WTC11 (cell line): ENCODE data around the gene TERT. TPM values are rescaled to one million over a fixed set of nuclear protein-coding genes. Genes with fewer than 3 reads are reported as not detected.

Experiments used
- ATAC-seq: fragments of 200-7000 bp; cut with Tn5 transposase; 2 replicates; pipeline ENCODE4 v1.10.0; 2021; ENCODE audit warnings: mild to moderate bottlenecking, moderate library complexity
- CTCF ChIA-PET: fragments of 300-600 bp; sonication (Branson Sonifier 250); formaldehyde crosslinking; loops from one replicate; lab custom pipeline; 2021; ENCODE audit warnings: antibody characterized with exemption; lab: Charles Lee
- POLR2A ChIA-PET: fragments of 350-600 bp; sonication (Branson Sonifier 250); formaldehyde crosslinking; loops from one replicate; lab custom pipeline; 2021; ENCODE audit warnings: antibody characterized with exemption; lab: Charles Lee
- DNase-seq: peaks from one replicate; pipeline ENCODE4 v3.0.0; 2021; ENCODE audit warnings: low spot score
- H3K27ac Mint-ChIP-seq: 2 replicates; pipeline ENCODE4 v1.8.0; 2021; ENCODE audit warnings: mixed read lengths
- H3K27me3 Mint-ChIP-seq: 2 replicates; pipeline ENCODE4 v1.8.0; 2021; ENCODE audit warnings: low read depth, mild to moderate bottlenecking, moderate library complexity, mixed read lengths
- H3K36me3 Mint-ChIP-seq: 2 replicates; pipeline ENCODE4 v1.8.0; 2021; ENCODE audit warnings: mixed read lengths
- H3K4me1 Mint-ChIP-seq: 2 replicates; pipeline ENCODE4 v1.8.0; 2022; ENCODE audit warnings: mixed read lengths
- H3K4me3 Mint-ChIP-seq: 2 replicates; pipeline ENCODE4 v1.8.0; 2021; ENCODE audit warnings: mild to moderate bottlenecking, moderate library complexity, mixed read lengths
- H3K9me3 Mint-ChIP-seq: 2 replicates; pipeline ENCODE4 v1.8.0; 2021; ENCODE audit warnings: mixed read lengths
- ARID4B ChIP-seq: sonication (generic); formaldehyde crosslinking; IDR thresholded peaks from 2 replicates; pipeline ENCODE4 v1.8.0; 2023; ENCODE audit warnings: missing genetic modification reagents, mild to moderate bottlenecking, borderline replicate concordance
- ATF6 ChIP-seq: sonication (generic); formaldehyde crosslinking; IDR thresholded peaks from 2 replicates; pipeline ENCODE4 v1.8.1; 2023; ENCODE audit warnings: mild to moderate bottlenecking, missing genetic modification reagents
- FOXJ3 ChIP-seq: sonication (generic); formaldehyde crosslinking; IDR thresholded peaks from 2 replicates; pipeline ENCODE4 v1.9.0; 2021; ENCODE audit warnings: missing genetic modification reagents, mild to moderate bottlenecking, borderline replicate concordance
- FOXP4 ChIP-seq: sonication (generic); formaldehyde crosslinking; IDR thresholded peaks from 2 replicates; pipeline ENCODE4 v1.8.0; 2022; ENCODE audit warnings: mild to moderate bottlenecking, missing genetic modification reagents
- HMGA2 ChIP-seq: fragments of 250-450 bp; sonication (Bioruptor Pico); IDR thresholded peaks from 2 replicates; pipeline ENCODE4 v1.4.0; 2021; ENCODE audit warnings: mild to moderate bottlenecking, moderate library complexity
- HMGXB4 ChIP-seq: sonication (generic); formaldehyde crosslinking; IDR thresholded peaks from 2 replicates; pipeline ENCODE4 v1.8.1; 2023; ENCODE audit warnings: mild to moderate bottlenecking, moderate library complexity, missing genetic modification reagents
- JUN ChIP-seq: sonication (generic); formaldehyde crosslinking; IDR thresholded peaks from 2 replicates; pipeline ENCODE4 v1.8.0; 2023; ENCODE audit warnings: mild to moderate bottlenecking, missing genetic modification reagents
- NFYB ChIP-seq: sonication (generic); formaldehyde crosslinking; conservative IDR thresholded peaks from 2 replicates; pipeline ENCODE4 v1.8.0; 2022; ENCODE audit warnings: low read depth, missing genetic modification reagents
- PRDM15 ChIP-seq: sonication (generic); formaldehyde crosslinking; IDR thresholded peaks from 2 replicates; pipeline ENCODE4 v1.8.0; 2022; ENCODE audit warnings: missing genetic modification reagents
- SMAD3 ChIP-seq: sonication (generic); formaldehyde crosslinking; IDR thresholded peaks from 2 replicates; pipeline ENCODE4 v1.8.0; 2022; ENCODE audit warnings: missing genetic modification reagents, mild to moderate bottlenecking, borderline replicate concordance
- SP1 ChIP-seq: sonication (generic); formaldehyde crosslinking; conservative IDR thresholded peaks from 2 replicates; pipeline ENCODE4 v1.8.1; 2022; ENCODE audit warnings: missing genetic modification reagents
- ZNF121 ChIP-seq: sonication (generic); formaldehyde crosslinking; IDR thresholded peaks from 2 replicates; pipeline ENCODE4 v1.8.0; 2023; ENCODE audit warnings: missing genetic modification reagents
- ZNF263 ChIP-seq: sonication (generic); formaldehyde crosslinking; IDR thresholded peaks from 2 replicates; pipeline ENCODE4 v1.8.1; 2022; ENCODE audit warnings: low read depth, mild to moderate bottlenecking, moderate library complexity, missing genetic modification reagents
- ZNF532 ChIP-seq: fragments of 250-450 bp; sonication (Bioruptor Pico); IDR thresholded peaks from 2 replicates; pipeline ENCODE4 v1.9.0; 2021; ENCODE audit warnings: mild to moderate bottlenecking, borderline replicate concordance
- total RNA-seq: library from RNA; stranded (reverse); gene quantifications from 3 replicates; pipeline ENCODE4 v1.2.3, GENCODE V29; 2021

TERT gene
- total RNA-seq, 1 experiment from 2014 or later: 42.9 TPM

GRCh38 chr5:1288439-1289335 is 6.2 kb downstream of the TERT start:
- POLR2A ChIA-PET: no interaction called here
- TF ChIP-seq NFYB (CRISPR knock-in tag) (no peak), ATF6 (CRISPR knock-in tag) (no peak), SMAD3 (CRISPR knock-in tag) (no peak), HMGA2 (CRISPR knock-in tag) (no peak), HMGXB4 (CRISPR knock-in tag) (no peak), PRDM15 (CRISPR knock-in tag) (no peak)
- TF ChIP-seq, all 79 proteins: peak for 0
- H3K9me3 Mint-ChIP-seq: no peaks in the 10 kb centered on the region
- no peak overlapping the region for H3K27ac Mint-ChIP-seq
- no peak for DNase-seq
- no peaks in the 10 kb centered on the region for H3K27me3 Mint-ChIP-seq
- CTCF ChIA-PET: no interaction called here
- H3K36me3 Mint-ChIP-seq: peaks cover 19% of the 10 kb centered on the region
- no peak overlapping the region for H3K4me3 Mint-ChIP-seq
- peaks cover 8% of the 10 kb centered on the region for H3K4me1 Mint-ChIP-seq
- no peak for ATAC-seq

GRCh38 chr5:1285883-1286291 is 9.0 kb downstream of the TERT start:
- Mint-ChIP-seq H3K36me3 (peaks cover 22% of the 10 kb centered on the region), H3K27ac (peak overlapping the region; percentile 45; the same call in 1 of the 2 replicates), H3K9me3 (no peaks in the 10 kb centered on the region), H3K27me3 (no peaks in the 10 kb centered on the region), H3K4me1 (no peaks in the 10 kb centered on the region), H3K4me3 (no peak overlapping the region)
- POLR2A ChIA-PET: no interaction called here
- ATAC-seq: no peak
- CTCF ChIA-PET: no interaction called here
- no peak for DNase-seq
- TF ChIP-seq ZNF532 (CRISPR knock-in tag): no peak
- TF ChIP-seq ZNF121 (CRISPR knock-in tag): no peak
- TF ChIP-seq SP1 (CRISPR knock-in tag): no peak
- no peak for TF ChIP-seq ARID4B (CRISPR knock-in tag)
- no peak for TF ChIP-seq ZNF263
- TF ChIP-seq FOXJ3 (CRISPR knock-in tag): no peak
- TF ChIP-seq FOXP4 (CRISPR knock-in tag): no peak
- TF ChIP-seq JUN: no peak
